Endothelial cell of umbilical vein (primary cell): ENCODE data around the gene LAIR2. TPM values are rescaled to one million over a fixed set of nuclear protein-coding genes. Genes with fewer than 3 reads are reported as not detected.

Source experiments
- BruUV-seq: library from RNA; stranded (reverse); fragments of 400-500 nt; replicated peaks from 2 replicates; lab custom pipeline; 2021; lab: Mats Ljungman, UMichigan
- CTCF ChIA-PET: fragments of 300-600, 350-600 bp; sonication (Branson Sonifier 250); formaldehyde crosslinking; loops from one replicate; lab custom pipeline; 2021; ENCODE audit warnings: antibody characterized with exemption, inconsistent platforms; lab: Charles Lee
- POLR2A ChIA-PET: fragments of 300-600, 350-600 bp; sonication (Branson Sonifier 250); formaldehyde crosslinking; loops from one replicate; lab custom pipeline; 2021; ENCODE audit warnings: antibody characterized with exemption, inconsistent platforms; lab: Charles Lee
- DNase-seq: peaks from one replicate; pipeline ENCODE4 v3.0.0-alpha.2; 2011; ENCODE audit warnings: low read depth, low spot score
- FAIRE-seq: peaks from 2 replicates; lab custom pipeline; 2011; peaks lifted over from hg19 to GRCh38; lab: Jason Lieb, UNC
- H2AFZ ChIP-seq: 2 replicates; pipeline ENCODE4 v1.6.0; 2012; ENCODE audit warnings: low read depth, low read length, control low read depth, inconsistent platforms
- H3K27ac ChIP-seq: 2 replicates; pipeline ENCODE4 v1.5.1; 2011; ENCODE audit warnings: low read depth, mild to moderate bottlenecking, control low read depth, low read length, moderate library complexity; ENCODE audit not compliant: insufficient read depth
- H3K27me3 ChIP-seq, 2 experiments: 2 replicates each; pipeline versions ENCODE4 v1.6.0 to v1.6.1; 2011; ENCODE audit warnings: low read length in 2 of 2, mixed read lengths in 1 of 2; ENCODE audit not compliant: control insufficient read depth in 2 of 2, insufficient read depth in 2 of 2
- H3K36me3 ChIP-seq, 2 experiments: 2 replicates in 1 of 2; 3 replicates in 1 of 2; pipeline ENCODE4 v1.5.1; 2011; ENCODE audit warnings: low read length in 2 of 2, mild to moderate bottlenecking in 1 of 2, moderate library complexity in 1 of 2; ENCODE audit not compliant: control insufficient read depth in 2 of 2, insufficient read depth in 2 of 2; ENCODE audit errors: extremely low read depth in 1 of 2
- H3K4me1 ChIP-seq: 3 replicates; pipeline ENCODE4 v1.5.1; 2011; ENCODE audit warnings: mild to moderate bottlenecking, low read length; ENCODE audit not compliant: control insufficient read depth, insufficient read depth; ENCODE audit errors: extremely low read depth
- H3K4me2 ChIP-seq: 2 replicates; pipeline ENCODE4 v1.6.1; 2011; ENCODE audit warnings: low read length, control low read depth, mixed read lengths; ENCODE audit not compliant: insufficient read depth
- H3K4me3 ChIP-seq, 3 experiments: fragments of 200-600 bp in 1 of 3; sonication (generic), shearing (Covaris generic) in 1 of 3; replicated peaks in 1 of 3; 2 replicates each; pipeline ENCODE4 v1.5.1; 2011 to 2016; ENCODE audit warnings: control low read depth in 3 of 3, low read length in 3 of 3, mild to moderate bottlenecking in 2 of 3, inconsistent platforms in 1 of 3, low read depth in 1 of 3, moderate library complexity in 1 of 3; ENCODE audit not compliant: insufficient read depth in 1 of 3
- H3K79me2 ChIP-seq: 2 replicates; pipeline ENCODE4 v1.6.0; 2012; ENCODE audit warnings: low read length, inconsistent platforms; ENCODE audit not compliant: control insufficient read depth, insufficient read depth
- H3K9ac ChIP-seq: replicated peaks from 2 replicates; pipeline ENCODE3; 2011; ENCODE audit warnings: low read length, control low read depth; ENCODE audit not compliant: insufficient read depth; ENCODE audit errors: extremely low read depth
- H3K9me1 ChIP-seq: replicated peaks from 3 replicates; pipeline ENCODE4 v1.6.0; 2011; ENCODE audit warnings: mild to moderate bottlenecking, low read length; ENCODE audit not compliant: control insufficient read depth, insufficient read depth; ENCODE audit errors: extremely low read depth
- H3K9me3 ChIP-seq: replicated peaks from 2 replicates; pipeline ENCODE4 v1.5.1; 2012; ENCODE audit warnings: low read length, inconsistent platforms; ENCODE audit not compliant: control insufficient read depth, insufficient read depth
- H4K20me1 ChIP-seq: replicated peaks from 2 replicates; pipeline ENCODE3; 2011; ENCODE audit warnings: mild to moderate bottlenecking, low read length; ENCODE audit not compliant: control insufficient read depth, insufficient read depth; ENCODE audit errors: extremely low read depth
- EZH2 ChIP-seq: IDR thresholded peaks from 2 replicates; pipeline ENCODE4 v1.6.1; 2012; ENCODE audit warnings: borderline replicate concordance, low read depth, mild to moderate bottlenecking, moderate library complexity, low read length, inconsistent platforms; ENCODE audit not compliant: severe bottlenecking
- GATA2 ChIP-seq: IDR thresholded peaks from 2 replicates; pipeline ENCODE4 v1.7.0; 2011; ENCODE audit warnings: low read depth, mild to moderate bottlenecking, moderate library complexity, mixed read lengths, low read length; ENCODE audit not compliant: insufficient read length, insufficient read depth
- JUN ChIP-seq: IDR thresholded peaks from 2 replicates; pipeline ENCODE4 v1.6.1; 2011; ENCODE audit warnings: borderline replicate concordance, low read depth; ENCODE audit not compliant: insufficient read length, insufficient read depth
- MAX ChIP-seq: IDR thresholded peaks from 2 replicates; pipeline ENCODE4 v1.6.1; 2011; ENCODE audit not compliant: insufficient read depth, insufficient read length
- POLR2A ChIP-seq: IDR thresholded peaks from 2 replicates; pipeline ENCODE4 v1.6.1; 2012; ENCODE audit warnings: low read depth, mild to moderate bottlenecking, control low read depth, low read length
- POLR2AphosphoS5 ChIP-seq: IDR thresholded peaks from 2 replicates; pipeline ENCODE4 v1.6.1; 2012; ENCODE audit warnings: low read depth, mild to moderate bottlenecking, control low read depth, low read length, moderate library complexity; ENCODE audit not compliant: insufficient read depth
- dilution Hi-C: fragments of 300-500 bp; cut with MboI; formaldehyde crosslinking; loops from one replicate; pipeline ENCODE4 v1.15.0; 2019; ENCODE audit warnings: low sequenced_read_pairs; ENCODE audit not compliant: extremely low pct_ligation_motif_present
- intact Hi-C: fragments of 100-400 bp; cut with micrococcal nuclease; formaldehyde crosslinking; loops from one replicate; pipeline ENCODE4 v1.10.0; 2022
- polyA plus RNA-seq, 4 experiments: library from polyadenylated mRNA; depleted of rRNA in 3 of 4; stranded (reverse) in 3 of 4; unstranded in 1 of 4; fragments of >200 nt; gene quantifications; 2 replicates each; pipeline versions ENCODE4 v1.2.1 to v1.2.3, GENCODE V29; 2011 to 2012; ENCODE audit warnings: missing spikeins in 1 of 4
- total RNA-seq: library from RNA; stranded (reverse); gene quantifications from 2 replicates; pipeline ENCODE4 v1.2.3, GENCODE V29; 2021
- TF ChIP-seq, protein P1 (sequence below), 2 donors: IDR thresholded peaks; 1 replicate in 1 of 2; 2 replicates in 1 of 2; pipeline ENCODE4 v1.5.1; 2011; ENCODE audit warnings: low read length in 2 of 2, mild to moderate bottlenecking in 2 of 2, moderate library complexity in 2 of 2, control low read depth in 1 of 2, inconsistent platforms in 1 of 2, low read depth in 1 of 2; ENCODE audit not compliant: insufficient read depth in 1 of 2; ENCODE audit errors: extremely low read depth in 1 of 2

LAIR2 gene
- total and polyA plus RNA-seq, 2 donors (not counting 3 experiments of a cell fraction or from before 2014, with no cell fraction given) = not detected

GRCh38 chr19:54552913-54553310, 50.3 kb downstream of the LAIR2 start:
- Histone ChIP-seq H3K9me3 (peaks cover 2% of the 10 kb centered on the region), H3K27me3 (no peaks in the 10 kb centered on the region), H2AFZ (no peak overlapping the region), H3K9ac (no peak overlapping the region), H3K4me3 (no peak overlapping the region), H3K4me1 (no peaks in the 10 kb centered on the region), H3K27ac (no peak overlapping the region), H3K4me2 (no peak overlapping the region), H3K79me2 (no peaks in the 10 kb centered on the region), H3K9me1 (no peaks in the 10 kb centered on the region), H4K20me1 (no peaks in the 10 kb centered on the region), H3K36me3 (no peaks in the 10 kb centered on the region)
- BruUV-seq = no TSS peak
- CTCF ChIA-PET = no interaction called here
- TF ChIP-seq, protein P1, sequence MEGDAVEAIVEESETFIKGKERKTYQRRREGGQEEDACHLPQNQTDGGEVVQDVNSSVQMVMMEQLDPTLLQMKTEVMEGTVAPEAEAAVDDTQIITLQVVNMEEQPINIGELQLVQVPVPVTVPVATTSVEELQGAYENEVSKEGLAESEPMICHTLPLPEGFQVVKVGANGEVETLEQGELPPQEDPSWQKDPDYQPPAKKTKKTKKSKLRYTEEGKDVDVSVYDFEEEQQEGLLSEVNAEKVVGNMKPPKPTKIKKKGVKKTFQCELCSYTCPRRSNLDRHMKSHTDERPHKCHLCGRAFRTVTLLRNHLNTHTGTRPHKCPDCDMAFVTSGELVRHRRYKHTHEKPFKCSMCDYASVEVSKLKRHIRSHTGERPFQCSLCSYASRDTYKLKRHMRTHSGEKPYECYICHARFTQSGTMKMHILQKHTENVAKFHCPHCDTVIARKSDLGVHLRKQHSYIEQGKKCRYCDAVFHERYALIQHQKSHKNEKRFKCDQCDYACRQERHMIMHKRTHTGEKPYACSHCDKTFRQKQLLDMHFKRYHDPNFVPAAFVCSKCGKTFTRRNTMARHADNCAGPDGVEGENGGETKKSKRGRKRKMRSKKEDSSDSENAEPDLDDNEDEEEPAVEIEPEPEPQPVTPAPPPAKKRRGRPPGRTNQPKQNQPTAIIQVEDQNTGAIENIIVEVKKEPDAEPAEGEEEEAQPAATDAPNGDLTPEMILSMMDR (IDR thresholded peaks at IDR 0.05; ENCODE audit: extremely low read depth in 1 of 2, insufficient read depth in 1 of 2, low read depth in 1 of 2, low read length in 2 of 2) = no peak
- TF ChIP-seq EZH2 (no peak), POLR2AphosphoS5 (no peak), JUN (no peak), GATA2 (no peak), POLR2A (no peak), MAX (no peak)
- DNase-seq = no peak
- POLR2A ChIA-PET = no interaction called here
- intact Hi-C loops = no loop called here
- dilution Hi-C loops = no loop called here
- FAIRE-seq = no peak
